Gastroesophageal sphincter (tissue), 4 donors: Measurements from ENCODE around the gene NAALADL1. TPM values are rescaled to one million over a fixed set of nuclear protein-coding genes. Genes with fewer than 3 reads are reported as not detected.

Source experiments
- ATAC-seq: fragments of 150-250 bp; one replicate; pipeline ENCODE4 v1.9.1; 2016; ENCODE audit warnings: mild to moderate bottlenecking, moderate library complexity
- H3K27ac ChIP-seq, 4 donors: fragments of 200-600 bp; sonication (generic) in 3 of 4; 1 replicate in 3 of 4; 2 replicates in 1 of 4; pipeline ENCODE4 v1.5.1; 2016 to 2019
- H3K27me3 ChIP-seq: fragments of 200-600 bp; sonication (generic); one replicate; pipeline ENCODE4 v1.5.1; 2019
- H3K36me3 ChIP-seq, 2 donors: fragments of 200-600 bp; sonication (generic); one replicate each; pipeline ENCODE4 v1.5.1; 2019; ENCODE audit warnings: control low read depth in 1 of 2
- H3K4me1 ChIP-seq, 3 donors: fragments of 200-600 bp; sonication (generic); 1 replicate in 2 of 3; 2 replicates in 1 of 3; pipeline ENCODE4 v1.5.1; 2016 to 2019; ENCODE audit warnings: control low read depth in 2 of 3
- H3K4me3 ChIP-seq, 2 donors: fragments of 200-600 bp; sonication (generic); one replicate each; pipeline ENCODE4 v1.5.1; 2019; ENCODE audit warnings: mild to moderate bottlenecking in 1 of 2, moderate library complexity in 1 of 2
- H3K9me3 ChIP-seq, 3 donors: fragments of 200-600 bp; sonication (generic); one replicate each; pipeline ENCODE4 v1.5.1; 2017 to 2019; ENCODE audit warnings: control low read depth in 2 of 3
- CTCF ChIP-seq, 4 experiments: fragments of 200-600 bp in 2 of 4; fragments of 450-650 bp in 2 of 4; sonication (generic) in 1 of 4; IDR thresholded peaks; one replicate each; pipeline ENCODE4 v1.5.1; 2017 to 2019; ENCODE audit warnings: antibody characterized with exemption in 4 of 4, mild to moderate bottlenecking in 2 of 4, moderate library complexity in 2 of 4
- EP300 ChIP-seq: sonication (generic); formaldehyde crosslinking; IDR thresholded peaks from one replicate; pipeline ENCODE4 v1.6.1; 2017; ENCODE audit warnings: antibody characterized with exemption, mild to moderate bottlenecking
- POLR2A ChIP-seq, 2 donors: fragments of 450-650 bp; IDR thresholded peaks; one replicate each; pipeline ENCODE4 v1.6.1; 2017; ENCODE audit warnings: antibody characterized with exemption in 2 of 2, mild to moderate bottlenecking in 2 of 2, moderate library complexity in 1 of 2
- POLR2AphosphoS5 ChIP-seq: sonication (generic); formaldehyde crosslinking; IDR thresholded peaks from one replicate; pipeline ENCODE4 v1.6.1; 2017; ENCODE audit warnings: antibody characterized with exemption
- WGBS, 2 donors: methylation state at CpG; one replicate each; pipeline ENCODE4 v1.1.5; 2018; ENCODE audit warnings: low coverage in 1 of 2; 5-methylcytosine and 5-hydroxymethylcytosine counted together
- total RNA-seq, 4 donors: library from RNA; depleted of rRNA; stranded (reverse); fragments of >200 nt; gene quantifications; one replicate each; pipeline ENCODE4 v1.1.0, GENCODE V29; 2016

Gene NAALADL1
- total RNA-seq, 4 donors from 2014 or later: 21.8 to 38.5 (median 29.0) TPM

- peaks cover 0 to 68% (median 18%) of the 10 kb centered on the region in 3 donors for H3K4me1 ChIP-seq
- no peak for TF ChIP-seq EP300
- no peak for TF ChIP-seq POLR2A (IDR thresholded peaks at IDR 0.05)
- no peak for TF ChIP-seq CTCF (IDR thresholded peaks at IDR 0.05)
- no peak for TF ChIP-seq POLR2AphosphoS5
Measured at GRCh38 chr11:65045061-65045460, 13.3 kb downstream of the NAALADL1 start.

GRCh38 chr11:65043881-65044501 lies 14.4 kb downstream of the NAALADL1 start:
- Histone ChIP-seq H3K27ac (no peak overlapping the region), H3K27me3 (no peaks in the 10 kb centered on the region), H3K4me1 (peaks cover 0 to 69% (median 18%) of the 10 kb centered on the region in 3 donors), H3K36me3 (peaks cover 0 to 37% of the 10 kb centered on the region in 2 donors), H3K4me3 (no peak overlapping the region), H3K9me3 (no peaks in the 10 kb centered on the region)
- no peak for ATAC-seq
- no peak for TF ChIP-seq POLR2AphosphoS5
- TF ChIP-seq POLR2A (IDR thresholded peaks at IDR 0.05): no peak
- TF ChIP-seq EP300: no peak
- TF ChIP-seq CTCF (IDR thresholded peaks at IDR 0.05): no peak
- 100% methylated on average over 2 of the region's 23 CpGs; no CpG with 5 or more reads in 1 of the 2 donors for WGBS, 2 donors

More at GRCh38 chr11:65045061-65045460, 13.3 kb downstream of the NAALADL1 start:
- Histone ChIP-seq H3K36me3 (peaks cover 0 to 26% of the 10 kb centered on the region in 2 donors), H3K4me3 (no peak overlapping the region), H3K27ac (no peak overlapping the region), H3K9me3 (no peaks in the 10 kb centered on the region), H3K27me3 (no peaks in the 10 kb centered on the region)
- ATAC-seq: no peak
- WGBS, 2 donors: 85% methylated on average over 4 of the region's 5 CpGs; no CpG with 5 or more reads in 1 of the 2 donors

GRCh38 chr11:65042891-65043290 lies 15.5 kb downstream of the NAALADL1 start:
- Histone ChIP-seq H3K9me3 (no peaks in the 10 kb centered on the region), H3K27me3 (no peaks in the 10 kb centered on the region), H3K27ac (no peak overlapping the region), H3K4me1 (peaks cover 0 to 62% (median 13%) of the 10 kb centered on the region in 3 donors), H3K36me3 (peaks cover 0 to 48% of the 10 kb centered on the region in 2 donors), H3K4me3 (no peak overlapping the region)
- ATAC-seq: no peak
- TF ChIP-seq CTCF (IDR thresholded peaks at IDR 0.05): no peak
- TF ChIP-seq POLR2AphosphoS5: no peak
- TF ChIP-seq EP300: no peak
- no peak for TF ChIP-seq POLR2A (IDR thresholded peaks at IDR 0.05)
- 75 to 90% methylated on average over 2 to 4 of the region's 6 CpGs for WGBS, 2 donors

DNA sequence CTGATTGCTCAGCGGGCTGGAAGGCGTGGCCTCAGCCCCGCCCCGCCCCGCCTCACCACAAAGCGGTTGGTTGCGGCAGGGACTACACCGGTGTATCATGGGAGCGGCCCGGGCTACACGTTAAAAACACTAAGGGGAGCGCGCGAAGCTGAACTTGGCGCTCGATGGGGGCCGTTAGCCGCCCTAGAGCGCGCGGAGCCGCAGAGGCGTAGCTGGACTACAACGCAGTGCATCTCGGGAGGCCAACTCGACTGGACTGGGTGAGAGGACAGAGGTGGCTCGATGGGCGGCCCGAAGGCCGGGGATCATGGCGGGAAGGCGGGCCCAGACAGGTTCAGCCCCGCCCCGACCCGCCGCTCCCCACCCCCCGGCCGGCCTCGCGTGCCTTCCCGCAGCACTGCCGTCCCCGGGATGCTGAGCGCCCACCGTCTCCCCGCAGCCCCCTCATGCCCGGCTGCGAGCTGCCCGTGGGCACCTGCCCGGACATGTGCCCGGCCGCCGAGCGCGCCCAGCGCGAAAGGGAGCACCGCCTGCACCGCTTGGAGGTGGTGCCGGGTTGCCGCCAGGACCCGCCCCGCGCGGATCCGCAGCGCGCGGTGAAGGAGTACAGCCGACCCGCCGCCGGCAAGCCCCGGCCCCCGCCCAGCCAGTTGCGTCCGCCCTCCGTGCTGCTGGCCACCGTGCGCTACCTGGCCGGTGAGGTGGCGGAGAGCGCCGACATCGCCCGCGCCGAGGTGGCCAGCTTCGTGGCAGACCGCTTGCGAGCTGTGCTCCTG lies 17.3 kb downstream of the NAALADL1 start, which contains the start of gene SAC3D1:
TSS of gene SAC3D1 (plus strand) at position 364 of the 776 bp plus-strand sequence. CDS start at position 447, 83 bp downstream.
- H3K27ac ChIP-seq: peak within 1 kb of the TSS; percentile 60 to 95 (median 94)
- peak; percentile 95 for ATAC-seq
- peak within 1 kb of the TSS; percentile 59 to 90 for H3K4me3 ChIP-seq
- H3K4me1 ChIP-seq: peaks cover 0 to 54% (median 12%) of the 10 kb centered on the region in 3 donors
- H3K27me3 ChIP-seq: no peaks in the 10 kb centered on the region
- H3K9me3 ChIP-seq: no peaks in the 10 kb centered on the region
- H3K36me3 ChIP-seq: peaks cover 0 to 64% of the 10 kb centered on the region in 2 donors
- WGBS, 2 donors: 0% methylated on average over 7 of the region's 91 CpGs; no CpG with 5 or more reads in 1 of the 2 donors
- TF ChIP-seq POLR2A (IDR thresholded peaks at IDR 0.05) (peak in 1 of 2 donors; percentile 17), CTCF (IDR thresholded peaks at IDR 0.05) (peak in 1 of 4 experiments; percentile 12), EP300 (no peak), POLR2AphosphoS5 (peak; percentile 58)
